GM21786 (cell line): ENCODE data around the gene HEATR1.
"Not testable (repeated sequence)": the region's sequence is repeated elsewhere in the genome, so short reads cannot be mapped to it uniquely, and the experiment has no call there.

Source experiments
- ATAC-seq: cut with Tn5 transposase; IDR thresholded peaks from one replicate; pipeline ENCODE4 v1.9.1; 2021; ENCODE audit not compliant: unreplicated experiment

The HEATR1 gene

GRCh38 chr1:236511735-236512418 is 92.4 kb downstream of the HEATR1 start:
- no peak for ATAC-seq

DNA sequence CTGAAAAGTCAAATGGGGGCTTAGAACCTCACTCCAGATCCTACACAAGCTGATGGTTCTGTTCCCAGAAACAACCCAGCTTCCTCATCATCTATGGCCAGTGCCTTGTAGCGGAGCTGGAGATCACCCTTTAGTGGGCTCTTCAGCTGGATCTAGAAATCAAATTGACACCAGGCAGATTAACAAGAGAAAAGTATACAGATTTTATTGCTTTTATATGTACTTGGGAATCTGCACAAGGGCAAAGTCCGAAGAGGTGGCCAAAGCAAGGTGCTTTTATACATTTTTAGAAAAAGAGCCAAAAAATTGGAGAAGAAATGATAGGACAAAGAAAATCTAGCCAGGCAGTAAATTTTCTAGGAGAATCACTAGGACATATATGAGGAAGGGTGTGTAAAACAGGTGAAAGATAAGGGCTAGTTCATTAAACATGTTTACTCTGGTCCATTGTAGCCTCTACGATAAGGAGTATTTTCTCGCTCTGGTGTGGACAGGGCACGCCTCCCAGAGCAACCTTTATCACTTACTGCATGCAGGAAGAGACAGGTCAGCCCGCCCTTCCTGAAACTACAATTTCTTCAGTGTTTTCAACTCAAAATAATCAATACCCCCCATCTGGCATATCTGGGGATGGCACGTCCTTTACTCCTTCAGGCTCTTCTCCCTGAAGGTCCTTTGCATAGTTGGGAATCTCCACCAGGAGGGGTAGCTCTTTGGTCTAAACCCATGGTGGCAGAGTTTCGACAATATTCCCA is 94.5 kb downstream of the HEATR1 start:
- ATAC-seq: no peak

DNA sequence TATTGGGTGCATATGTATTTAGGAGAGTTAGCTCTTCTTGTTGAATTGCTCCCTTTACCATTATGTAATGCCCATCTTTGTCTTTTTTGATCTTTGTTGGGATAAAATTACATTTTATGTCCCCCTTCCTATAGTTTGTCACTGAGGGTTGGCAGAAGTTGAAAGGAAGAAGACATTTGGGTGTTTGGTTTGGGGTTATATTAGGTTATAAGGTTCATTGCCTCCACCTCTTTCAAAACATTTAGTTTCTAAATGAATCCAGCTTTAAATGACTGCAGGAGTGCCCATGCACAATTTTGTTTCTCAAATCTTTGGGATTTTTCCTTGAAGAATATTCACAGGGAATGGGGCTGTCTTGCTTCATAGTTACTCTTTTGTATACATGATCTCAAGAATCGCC is 95.1 kb downstream of the HEATR1 start:
- ATAC-seq: no peak

DNA sequence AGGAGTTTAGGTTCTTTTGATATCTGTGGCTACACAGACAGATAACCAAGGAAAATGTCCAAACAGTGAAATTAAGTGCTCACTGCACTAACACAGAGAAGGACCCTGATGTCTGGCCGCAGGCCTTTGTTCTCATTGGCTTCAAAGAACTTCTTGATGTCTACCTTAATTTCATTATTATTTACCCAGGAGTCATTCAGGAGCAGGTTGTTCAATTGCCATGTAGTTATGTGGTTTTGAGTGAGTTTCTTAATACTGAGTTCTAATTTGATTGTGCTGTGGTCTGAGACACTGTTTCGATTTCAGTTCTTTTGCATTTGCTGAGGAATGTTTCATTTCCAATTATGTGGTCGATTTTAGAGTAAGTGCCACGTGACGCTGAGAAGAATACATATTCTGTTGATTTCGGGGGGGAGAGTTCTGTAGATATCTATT is 95.7 kb downstream of the HEATR1 start:
- peak; percentile 42 for ATAC-seq

DNA sequence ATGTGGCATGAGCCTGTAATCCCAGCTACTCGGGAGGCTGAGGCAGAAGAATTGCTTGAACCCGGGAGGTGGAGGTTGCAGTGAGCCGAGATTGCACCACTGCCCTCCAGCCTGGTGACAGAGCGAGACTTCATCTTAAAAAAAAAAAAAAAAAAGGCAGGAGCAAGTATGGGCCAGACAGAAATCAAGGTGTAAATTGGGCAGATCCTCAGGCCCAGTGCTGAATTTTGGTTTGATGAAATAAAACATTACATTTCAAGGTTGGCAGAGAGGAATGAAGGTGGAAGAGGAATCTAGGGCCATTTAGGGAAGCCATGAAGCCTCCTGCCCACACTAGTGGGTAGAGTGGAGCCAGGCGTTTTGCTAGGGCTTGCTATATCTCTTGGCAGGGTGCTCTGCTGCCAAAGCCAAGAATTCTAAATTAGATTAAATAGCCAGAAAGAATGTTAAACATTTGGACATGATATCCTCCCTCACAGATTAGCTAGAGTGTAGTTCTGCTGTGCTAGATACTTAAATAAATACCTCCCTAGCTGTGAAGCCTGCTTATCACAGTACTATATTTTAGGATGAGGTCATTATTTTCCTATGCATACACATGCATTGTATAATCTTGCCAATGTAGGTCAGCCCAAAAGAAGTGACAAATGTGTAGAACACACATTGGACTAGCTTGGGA is 97.2 kb downstream of the HEATR1 start:
- ATAC-seq: no peak

- not testable (repeated sequence) for ATAC-seq
Measured at GRCh38 chr1:236504338-236504737, 100.0 kb downstream of the HEATR1 start.

DNA sequence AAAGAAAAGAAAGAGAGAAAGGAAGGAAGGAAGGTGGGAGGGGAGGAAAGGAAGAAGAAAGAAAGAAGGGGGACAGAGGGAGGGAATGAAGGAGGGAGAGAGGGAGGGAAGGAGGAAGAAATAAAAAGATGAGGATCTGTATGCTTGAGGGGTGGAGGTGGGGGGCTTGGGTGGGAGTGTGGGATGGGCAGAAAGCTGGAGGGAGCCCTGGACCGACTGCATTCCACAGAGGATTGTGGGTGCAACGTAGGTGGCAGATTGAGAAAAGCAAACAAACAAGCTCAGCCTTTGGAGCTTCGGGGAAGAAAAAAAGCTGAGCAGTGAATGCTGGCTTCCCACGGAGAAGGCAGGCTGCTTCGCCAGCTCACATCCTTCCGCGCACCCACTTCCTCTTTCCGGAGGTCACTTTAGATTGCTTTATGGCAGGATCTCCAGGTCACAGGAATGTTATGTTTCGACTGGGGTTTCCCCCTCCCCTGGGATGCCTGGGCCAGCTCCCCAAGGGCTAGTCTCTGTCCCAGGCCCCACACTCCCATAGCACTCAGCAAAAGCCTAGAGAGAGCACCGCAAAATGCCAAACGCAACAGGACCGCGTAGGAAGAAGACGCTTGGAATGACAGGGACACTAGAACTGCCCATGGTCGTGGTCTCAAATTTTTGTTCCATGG is 101.2 kb downstream of the HEATR1 start:
- ATAC-seq: no peak

GRCh38 chr1:236502579-236502971 is 101.7 kb downstream of the HEATR1 start:
- no peak for ATAC-seq

- no peak for ATAC-seq
Measured at GRCh38 chr1:236501093-236501492, 103.2 kb downstream of the HEATR1 start.
